GM06990 (cell line): ENCODE data around the gene POM121.
"Not testable (repeated sequence)": the region's sequence is repeated elsewhere in the genome, so short reads cannot be mapped to it uniquely, and the experiment has no call there.

Experiments used
- DNase-seq: peaks from one replicate; pipeline ENCODE4 v3.0.0-alpha.2; 2011; ENCODE audit not compliant: insufficient read length; ENCODE audit errors: extremely low read depth
- H3K27me3 ChIP-seq: replicated peaks from 2 replicates; pipeline ENCODE4 v1.6.0; 2011; ENCODE audit warnings: low read length; ENCODE audit not compliant: control insufficient read depth, insufficient read depth
- H3K36me3 ChIP-seq: 2 replicates; pipeline ENCODE4 v1.5.1; 2011; ENCODE audit warnings: low read length; ENCODE audit not compliant: control insufficient read depth, insufficient read depth
- H3K4me3 ChIP-seq: replicated peaks from 2 replicates; pipeline ENCODE4 v1.5.1; 2011; ENCODE audit warnings: low read depth, mild to moderate bottlenecking, control low read depth, low read length
- CTCF ChIP-seq: IDR thresholded peaks from 2 replicates; pipeline ENCODE4 v1.5.1; 2011; ENCODE audit warnings: low read length, control low read depth, mild to moderate bottlenecking, inconsistent platforms; ENCODE audit not compliant: insufficient read depth, poor library complexity, severe bottlenecking

The POM121 gene

GRCh38 chr7:72946130-72946745 lies 21.3 kb downstream of the POM121 start:
- peak; percentile 15 for TF ChIP-seq CTCF
- not testable (repeated sequence) for H3K4me3 ChIP-seq, H3K36me3 ChIP-seq, DNase-seq, H3K27me3 ChIP-seq

- not testable (repeated sequence) for H3K36me3 ChIP-seq, H3K4me3 ChIP-seq, DNase-seq, H3K27me3 ChIP-seq
Measured at GRCh38 chr7:72948714-72949113, 23.8 kb downstream of the POM121 start.

- H3K4me3 ChIP-seq, H3K36me3 ChIP-seq, H3K27me3 ChIP-seq, DNase-seq: not testable (repeated sequence)
Measured at GRCh38 chr7:72949276-72949675, 24.4 kb downstream of the POM121 start.

GRCh38 chr7:72949686-72950085 lies 24.8 kb downstream of the POM121 start:
- not testable (repeated sequence) for DNase-seq, H3K27me3 ChIP-seq, H3K4me3 ChIP-seq, H3K36me3 ChIP-seq

GRCh38 chr7:72950432-72950831 lies 25.5 kb downstream of the POM121 start:
- H3K36me3 ChIP-seq, H3K27me3 ChIP-seq, DNase-seq, H3K4me3 ChIP-seq: not testable (repeated sequence)

GRCh38 chr7:72953901-72954562 lies 29.1 kb downstream of the POM121 start:
- not testable (repeated sequence) for DNase-seq, H3K27me3 ChIP-seq, H3K36me3 ChIP-seq
- H3K4me3 ChIP-seq: peak overlapping the region; percentile 55

- peak overlapping the region; percentile 33 for H3K4me3 ChIP-seq
- not testable (repeated sequence) for DNase-seq, H3K36me3 ChIP-seq, H3K27me3 ChIP-seq
Measured at GRCh38 chr7:72954563-72955198, 29.8 kb downstream of the POM121 start.

GRCh38 chr7:72960029-72960428 lies 35.1 kb downstream of the POM121 start:
- H3K4me3 ChIP-seq, H3K36me3 ChIP-seq, DNase-seq, H3K27me3 ChIP-seq: not testable (repeated sequence)

- H3K4me3 ChIP-seq, H3K27me3 ChIP-seq, DNase-seq, H3K36me3 ChIP-seq: not testable (repeated sequence)
Measured at GRCh38 chr7:72960626-72961345, 35.9 kb downstream of the POM121 start.

- not testable (repeated sequence) for H3K4me3 ChIP-seq, H3K36me3 ChIP-seq, DNase-seq, H3K27me3 ChIP-seq
Measured at GRCh38 chr7:72961346-72961650, 36.4 kb downstream of the POM121 start.

- not testable (repeated sequence) for H3K36me3 ChIP-seq, DNase-seq
Measured at GRCh38 chr7:72963056-72963455, 38.2 kb downstream of the POM121 start.

GRCh38 chr7:72965186-72965975 lies 40.5 kb downstream of the POM121 start:
- H3K36me3 ChIP-seq, H3K4me3 ChIP-seq, H3K27me3 ChIP-seq, DNase-seq: not testable (repeated sequence)

More at GRCh38 chr7:72963056-72963455, 38.2 kb downstream of the POM121 start:
- H3K4me3 ChIP-seq, H3K27me3 ChIP-seq: not testable (repeated sequence)
